Fibroblast of skin of abdomen (primary cell): Measurements from ENCODE around the gene GNAO1.

ENCODE experiments used
- DNase-seq: peaks from one replicate; pipeline ENCODE4 v3.0.0-alpha.2; 2013

GNAO1 gene

GRCh38 chr16:56351481-56351880 lies 160.2 kb downstream of the GNAO1 start:
- DNase-seq = no peak

GRCh38 chr16:56352351-56353053 lies 161.2 kb downstream of the GNAO1 start:
- DNase-seq = no peak

DNA sequence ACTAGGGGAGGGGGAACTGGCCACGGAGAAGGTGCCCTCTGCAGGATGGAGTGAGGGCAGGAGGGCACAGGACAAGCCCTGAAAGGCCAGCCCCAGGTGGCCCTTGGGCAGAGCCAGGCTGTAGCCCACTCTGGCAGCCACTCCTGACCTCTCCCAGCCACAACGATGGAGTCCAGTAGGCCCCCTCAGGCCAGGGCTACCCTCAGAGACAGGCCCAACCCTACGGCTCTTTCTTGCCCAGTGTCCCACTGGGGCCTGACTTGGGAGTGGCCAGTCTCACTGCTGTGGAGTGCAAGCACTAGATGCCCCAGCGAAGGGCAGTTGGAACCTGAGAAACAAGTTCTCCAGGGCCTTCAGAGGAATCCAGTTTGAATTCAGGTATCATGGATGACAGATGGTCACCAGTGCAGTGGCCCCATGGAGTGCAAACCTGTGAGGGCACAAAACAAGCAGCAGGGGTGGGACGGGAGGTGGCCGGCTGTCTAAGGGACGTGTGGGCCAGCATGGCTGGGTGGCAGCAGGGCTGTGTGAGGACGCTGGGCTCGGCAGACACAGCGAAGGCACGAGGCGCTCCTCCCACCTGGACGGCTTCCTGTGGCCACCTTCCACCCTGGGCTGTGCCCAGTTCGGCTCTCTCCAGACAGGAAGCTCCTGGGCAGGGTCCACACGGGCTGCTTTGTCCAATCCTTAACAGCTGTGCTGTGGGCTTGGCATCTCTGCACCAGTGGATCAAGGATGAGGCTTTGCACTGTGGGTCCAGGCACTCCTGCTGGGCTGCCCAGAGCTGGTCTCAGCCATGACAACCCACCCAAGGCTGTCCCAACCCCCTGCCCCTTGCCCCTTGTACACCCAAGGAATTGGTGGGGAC lies 162.0 kb downstream of the GNAO1 start:
- no peak for DNase-seq

- no peak for DNase-seq
These were observed 162.7 kb downstream of the GNAO1 start for GRCh38 chr16:56354016-56354415.

DNA sequence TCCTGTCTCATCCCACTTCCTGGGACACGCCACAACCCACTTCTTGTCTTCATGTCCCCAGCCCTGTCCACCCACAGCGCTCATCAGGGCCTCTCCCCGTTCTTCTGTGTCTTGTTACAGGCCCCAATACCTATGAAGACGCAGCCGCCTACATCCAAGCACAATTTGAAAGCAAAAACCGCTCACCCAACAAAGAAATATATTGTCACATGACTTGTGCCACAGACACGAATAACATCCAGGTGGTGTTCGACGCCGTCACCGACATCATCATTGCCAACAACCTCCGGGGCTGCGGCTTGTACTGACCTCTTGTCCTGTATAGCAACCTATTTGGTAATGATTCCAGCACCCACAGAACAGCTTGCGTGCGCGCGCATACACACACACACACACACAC lies 163.5 kb downstream of the GNAO1 start:
- no peak for DNase-seq

DNA sequence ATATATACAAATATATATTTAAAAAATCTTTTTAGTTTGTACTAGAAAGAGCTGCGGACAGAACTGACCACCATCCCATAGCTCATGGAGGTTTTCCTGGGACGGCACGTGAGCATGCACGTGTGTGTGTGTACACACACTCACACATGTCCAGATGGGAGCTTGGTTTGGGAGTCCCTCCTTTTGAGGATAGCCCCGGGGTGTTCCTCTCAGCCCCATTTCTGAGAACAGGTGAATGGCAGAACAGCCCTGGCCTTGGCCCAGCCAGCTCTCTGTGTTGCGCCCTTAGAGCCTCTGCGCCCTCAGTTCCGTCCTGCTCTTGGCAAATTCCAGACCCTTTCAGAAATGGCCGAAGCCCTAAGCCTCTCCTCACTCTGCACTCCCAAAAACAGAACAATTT lies 163.9 kb downstream of the GNAO1 start:
- no peak for DNase-seq

DNA sequence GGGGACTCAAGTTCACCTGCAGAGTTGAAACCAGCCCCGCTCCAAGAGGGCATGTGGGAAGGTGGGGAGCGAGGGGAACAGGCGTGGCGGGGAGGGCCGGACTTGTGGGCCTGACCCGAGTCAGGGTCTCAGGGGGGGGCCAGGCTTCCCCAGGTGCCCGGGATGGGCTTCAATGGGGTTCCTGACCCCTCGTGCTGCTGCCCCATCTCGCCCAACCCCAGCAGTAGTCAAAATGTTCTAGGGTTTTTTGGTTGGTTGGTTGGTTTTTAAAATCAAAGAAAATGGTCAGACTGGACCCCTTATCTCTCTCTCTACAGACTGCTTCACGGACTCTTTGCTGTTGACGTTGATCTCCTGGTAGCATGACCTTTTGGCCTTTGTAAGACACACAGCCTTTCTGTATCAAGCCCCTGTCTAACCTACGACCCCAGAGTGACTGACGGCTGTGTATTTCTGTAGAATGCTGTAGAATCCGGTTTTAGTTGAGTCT lies 164.5 kb downstream of the GNAO1 start:
- DNase-seq = no peak

- peak; percentile 82 for DNase-seq
These were observed 165.3 kb downstream of the GNAO1 start for GRCh38 chr16:56356276-56357240.

- peak; percentile 61 for DNase-seq
These were observed 166.0 kb downstream of the GNAO1 start for GRCh38 chr16:56357241-56357764.

GRCh38 chr16:56357765-56358322 lies 166.6 kb downstream of the GNAO1 start:
- DNase-seq = no peak

GRCh38 chr16:56360117-56361008 lies 169.1 kb downstream of the GNAO1 start:
- DNase-seq = no peak

DNA sequence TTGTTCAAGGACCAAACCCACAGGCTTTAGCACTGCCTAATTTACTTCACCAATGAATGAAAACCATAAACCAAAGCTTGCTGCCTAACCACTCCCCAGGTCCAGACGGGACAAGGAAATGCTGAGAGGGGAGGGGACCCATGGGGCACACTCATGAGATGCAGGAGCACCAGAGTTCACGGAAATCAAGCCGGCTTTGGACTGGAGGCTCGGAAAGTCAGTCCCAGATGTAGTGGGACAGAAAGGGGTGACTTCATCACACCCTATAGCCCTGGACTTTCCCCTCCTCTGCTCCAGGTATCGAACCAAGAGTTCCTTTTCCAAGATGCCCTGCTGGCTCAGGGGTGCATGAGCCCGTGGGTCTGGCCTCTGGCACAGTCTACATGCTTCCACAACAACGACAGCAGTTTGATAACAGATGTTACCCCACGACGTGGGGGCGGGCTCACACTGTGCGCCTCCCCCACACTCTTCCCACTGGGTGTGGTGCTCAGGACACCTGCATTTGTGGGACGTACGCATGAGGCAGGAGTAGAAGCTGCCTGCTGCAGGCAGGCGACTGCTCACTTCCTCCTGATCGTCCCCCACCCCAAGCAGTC lies 170.9 kb downstream of the GNAO1 start:
- no peak for DNase-seq

DNA sequence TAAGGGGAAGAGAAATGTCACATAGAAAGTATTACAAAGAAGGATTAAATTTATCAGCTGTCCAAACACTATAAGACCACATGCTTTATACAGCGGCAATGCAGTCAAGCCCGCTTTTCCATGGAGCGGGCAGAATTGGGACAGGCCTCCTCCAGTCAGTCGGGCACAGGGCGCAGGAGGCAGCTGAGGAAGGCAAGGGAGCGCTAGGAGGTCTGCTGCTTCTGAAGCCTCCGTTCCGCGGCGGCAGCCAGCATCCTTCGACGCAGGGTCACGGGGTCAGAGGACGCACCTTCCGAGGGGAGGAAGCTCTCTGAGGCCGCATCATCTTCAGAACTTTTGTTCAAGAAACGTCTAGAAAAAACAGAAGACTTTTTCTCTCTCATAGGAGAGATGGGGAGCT lies 171.4 kb downstream of the GNAO1 start:
- no peak for DNase-seq

DNA sequence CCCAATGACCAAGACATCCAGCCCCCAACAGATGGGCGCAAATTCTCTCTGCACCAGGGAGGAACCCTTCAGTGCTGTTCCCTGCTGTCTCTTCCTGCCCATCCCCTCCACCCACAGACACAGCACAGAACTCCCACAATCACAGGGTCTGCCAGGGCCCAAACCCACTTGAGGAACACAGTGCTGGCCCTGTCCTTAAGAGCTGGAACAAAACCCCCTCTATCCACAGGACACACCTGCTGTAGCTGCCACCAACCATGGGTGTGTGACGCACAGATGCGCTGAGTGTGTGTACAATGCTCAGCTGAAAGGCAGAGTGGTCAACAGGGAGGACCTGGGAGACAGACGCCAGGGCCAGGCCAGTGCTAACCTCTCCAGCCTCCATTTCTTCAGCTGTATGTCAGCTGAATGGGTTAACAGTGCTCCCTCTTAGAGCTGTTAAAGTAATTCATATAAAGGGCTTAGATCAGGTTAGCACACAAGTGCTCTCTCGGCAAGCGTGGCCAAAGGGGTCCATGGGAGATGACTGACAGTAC lies 172.0 kb downstream of the GNAO1 start:
- no peak for DNase-seq

- no peak for DNase-seq
These were observed 172.7 kb downstream of the GNAO1 start for GRCh38 chr16:56363781-56364565.

DNA sequence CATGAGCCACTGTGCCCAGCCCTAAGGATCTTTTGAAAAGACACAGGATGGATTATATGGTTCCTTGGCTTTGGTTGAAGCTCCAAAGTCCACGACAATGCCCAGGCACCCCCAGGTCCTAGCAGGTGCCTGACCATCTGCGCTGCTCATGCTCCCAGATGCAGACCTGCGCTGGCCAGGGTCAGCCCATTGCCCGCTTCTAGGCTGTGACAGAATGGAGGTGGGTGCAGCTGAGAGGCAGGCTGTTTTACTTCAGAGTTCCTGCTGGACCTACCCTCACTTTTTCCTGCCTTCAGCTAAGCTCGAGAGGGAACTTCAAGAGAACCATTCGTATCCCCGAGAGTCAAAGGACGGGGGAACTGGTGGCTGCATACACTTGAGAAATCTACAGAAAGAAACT lies 173.6 kb downstream of the GNAO1 start:
- no peak for DNase-seq

DNA sequence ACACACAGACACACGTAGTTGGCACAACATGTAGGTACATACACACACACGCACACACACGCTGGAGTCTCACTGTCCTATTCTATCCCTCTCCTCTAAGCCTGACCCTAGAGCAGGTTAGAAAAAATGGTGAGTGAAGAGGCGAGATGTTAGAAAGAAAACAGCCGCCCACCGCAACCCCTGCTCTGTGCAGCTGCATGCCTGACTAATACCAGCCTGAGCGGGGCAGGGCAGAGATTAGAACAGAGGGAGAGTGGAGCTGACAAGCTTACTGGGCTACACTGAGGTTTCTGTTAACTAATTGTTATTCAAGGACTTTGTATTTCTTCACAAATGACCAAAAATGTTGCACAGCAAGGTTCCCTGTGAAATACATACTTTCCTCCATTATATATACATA lies 174.3 kb downstream of the GNAO1 start:
- no peak for DNase-seq

DNA sequence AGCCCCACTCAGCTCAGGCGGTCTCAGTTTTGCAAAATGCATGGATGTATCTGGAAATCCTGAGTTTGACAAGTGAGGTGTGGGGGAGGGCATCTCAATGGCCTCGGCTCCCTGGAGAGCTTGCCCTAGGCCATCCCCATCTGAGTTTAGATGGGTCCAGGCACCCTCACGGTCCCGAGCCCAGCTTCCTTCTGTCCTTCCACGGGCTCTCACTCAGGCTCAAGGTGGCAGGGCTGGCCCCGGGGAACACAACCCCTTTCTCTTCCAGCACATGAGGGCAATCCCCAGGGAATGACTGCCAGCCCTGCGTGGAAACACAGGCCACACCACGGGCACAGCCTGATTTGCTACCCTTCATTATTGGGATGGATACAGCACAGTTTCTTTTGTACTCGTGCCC lies 175.7 kb downstream of the GNAO1 start:
- no peak for DNase-seq

DNA sequence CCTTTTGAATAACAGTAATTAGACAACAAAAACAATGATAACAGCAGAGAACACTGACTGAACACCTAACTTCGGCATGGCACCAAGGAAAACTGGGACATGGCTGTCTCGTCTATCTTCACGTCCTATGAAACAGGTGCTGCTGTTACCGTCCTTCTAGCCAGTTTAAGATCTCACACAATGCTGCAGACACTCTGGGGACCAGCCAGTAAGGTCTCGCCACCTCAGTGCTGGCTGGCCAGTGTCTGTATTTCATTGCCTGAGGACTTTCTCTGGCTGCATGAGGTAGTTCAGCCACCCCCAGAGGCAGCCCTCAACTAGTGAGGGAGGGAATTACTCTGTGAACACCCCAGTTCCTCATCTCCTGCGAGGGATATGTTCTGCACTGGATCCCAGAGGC lies 176.5 kb downstream of the GNAO1 start:
- DNase-seq = no peak
